A673 (cell line): Measurements from ENCODE around the gene ETV1. TPM values are rescaled to one million over a fixed set of nuclear protein-coding genes. Genes with fewer than 3 reads are reported as not detected.

ENCODE experiments used
- BruUV-seq: library from RNA; stranded (reverse); fragments of 400-500 nt; replicated peaks from 2 replicates; lab custom pipeline; 2021; lab: Mats Ljungman, UMichigan
- CTCF ChIA-PET: fragments of 300-600 bp; sonication (Branson Sonifier 250); formaldehyde crosslinking; loops from one replicate; lab custom pipeline; 2022; ENCODE audit warnings: antibody characterized with exemption; lab: Charles Lee
- POLR2A ChIA-PET: fragments of 300-600 bp; sonication (Branson Sonifier 250); formaldehyde crosslinking; loops from one replicate; lab custom pipeline; 2022; ENCODE audit warnings: antibody characterized with exemption; ENCODE audit not compliant: low non-redundant PET; lab: Charles Lee
- DNase-seq: peaks from one replicate; pipeline ENCODE4 v3.0.0-alpha.2; 2015; ENCODE audit warnings: low spot score
- H3K27ac ChIP-seq: fragments of 200-600 bp; sonication (generic); 2 replicates; pipeline ENCODE4 v1.5.1; 2016; ENCODE audit warnings: mixed run types, low read depth, mild to moderate bottlenecking, mixed read lengths, antibody characterized with exemption, low read length; ENCODE audit not compliant: poor library complexity, severe bottlenecking
- H3K27me3 ChIP-seq: fragments of 200-600 bp; sonication (generic); replicated peaks from 2 replicates; pipeline ENCODE4 v1.6.1; 2017; ENCODE audit warnings: mixed run types, low read depth, mild to moderate bottlenecking, mixed read lengths, antibody characterized with exemption, low read length; ENCODE audit not compliant: insufficient read depth, poor library complexity
- H3K36me3 ChIP-seq: fragments of 200-600 bp; sonication (generic); 2 replicates; pipeline ENCODE4 v1.6.1; 2016; ENCODE audit warnings: mixed run types, mild to moderate bottlenecking, mixed read lengths, antibody characterized with exemption, low read length; ENCODE audit not compliant: insufficient read depth, poor library complexity, severe bottlenecking
- H3K4me1 ChIP-seq: fragments of 200-600 bp; sonication (generic); 2 replicates; pipeline ENCODE4 v1.6.1; 2017; ENCODE audit warnings: mixed run types, mild to moderate bottlenecking, mixed read lengths, antibody characterized with exemption, low read length; ENCODE audit not compliant: insufficient read depth, poor library complexity, severe bottlenecking
- H3K4me3 ChIP-seq: fragments of 200-600 bp; sonication (generic); 2 replicates; pipeline ENCODE4 v1.5.1; 2016; ENCODE audit warnings: low read depth, mixed run types, mild to moderate bottlenecking, mixed read lengths, low read length; ENCODE audit not compliant: poor library complexity, severe bottlenecking
- H3K9me3 ChIP-seq: fragments of 200-600 bp; sonication (generic); 2 replicates; pipeline ENCODE4 v1.6.1; 2016; ENCODE audit warnings: mixed run types, low read depth, mild to moderate bottlenecking, mixed read lengths, antibody characterized with exemption, low read length; ENCODE audit not compliant: poor library complexity, severe bottlenecking
- EZH2 ChIP-seq: fragments of 200-600 bp; sonication (generic); IDR thresholded peaks from 2 replicates; pipeline ENCODE4 v1.6.1; 2017; ENCODE audit warnings: borderline replicate concordance, low read depth, mild to moderate bottlenecking, mixed read lengths, antibody characterized with exemption, low read length; ENCODE audit not compliant: poor library complexity, severe bottlenecking
- intact Hi-C: fragments of 100-400 bp; cut with micrococcal nuclease; formaldehyde crosslinking; loops from one replicate; pipeline ENCODE4 v1.10.0; 2022; ENCODE audit not compliant: unreplicated experiment
- total RNA-seq: library from RNA; stranded (reverse); gene quantifications from 2 replicates; pipeline ENCODE4 v1.2.3, GENCODE V29; 2021
- TF ChIP-seq, protein P1 (sequence below): fragments of 300-800, 200-600 bp; sonication (generic); conservative IDR thresholded peaks from 2 replicates; pipeline ENCODE4 v1.5.1; 2017; ENCODE audit warnings: low read depth, mild to moderate bottlenecking, antibody characterized with exemption, low read length, moderate library complexity, mixed read lengths

The ETV1 gene
- total RNA-seq, 1 experiment from 2014 or later, result 84.1 TPM

DNA sequence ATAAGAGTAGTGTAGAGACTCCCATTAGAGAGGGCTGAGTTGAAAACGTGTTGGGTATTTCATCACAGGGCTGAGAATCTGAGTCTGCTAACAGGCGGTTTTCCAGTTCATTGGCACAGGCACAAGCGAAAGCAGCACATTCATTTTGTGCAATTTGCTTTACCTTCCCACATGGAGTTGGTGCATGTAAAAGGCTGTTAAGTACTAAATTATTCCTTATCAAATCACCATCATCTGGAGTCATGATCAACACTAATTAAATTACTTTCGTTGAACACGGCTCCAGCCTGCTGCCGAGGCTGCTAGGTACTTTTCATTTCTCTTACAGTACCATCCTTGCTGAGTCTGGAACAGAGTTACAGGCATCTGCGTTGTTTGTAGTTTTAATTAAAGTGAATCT lies 43.8 kb downstream of the ETV1 start:
- intact Hi-C loops, result no loop called here
- Histone ChIP-seq H3K27me3 (no peaks in the 10 kb centered on the region), H3K27ac (no peak overlapping the region), H3K4me1 (peaks cover 8% of the 10 kb centered on the region), H3K4me3 (peak overlapping the region; percentile 11), H3K9me3 (no peaks in the 10 kb centered on the region), H3K36me3 (no peaks in the 10 kb centered on the region)
- TF ChIP-seq, protein P1, sequence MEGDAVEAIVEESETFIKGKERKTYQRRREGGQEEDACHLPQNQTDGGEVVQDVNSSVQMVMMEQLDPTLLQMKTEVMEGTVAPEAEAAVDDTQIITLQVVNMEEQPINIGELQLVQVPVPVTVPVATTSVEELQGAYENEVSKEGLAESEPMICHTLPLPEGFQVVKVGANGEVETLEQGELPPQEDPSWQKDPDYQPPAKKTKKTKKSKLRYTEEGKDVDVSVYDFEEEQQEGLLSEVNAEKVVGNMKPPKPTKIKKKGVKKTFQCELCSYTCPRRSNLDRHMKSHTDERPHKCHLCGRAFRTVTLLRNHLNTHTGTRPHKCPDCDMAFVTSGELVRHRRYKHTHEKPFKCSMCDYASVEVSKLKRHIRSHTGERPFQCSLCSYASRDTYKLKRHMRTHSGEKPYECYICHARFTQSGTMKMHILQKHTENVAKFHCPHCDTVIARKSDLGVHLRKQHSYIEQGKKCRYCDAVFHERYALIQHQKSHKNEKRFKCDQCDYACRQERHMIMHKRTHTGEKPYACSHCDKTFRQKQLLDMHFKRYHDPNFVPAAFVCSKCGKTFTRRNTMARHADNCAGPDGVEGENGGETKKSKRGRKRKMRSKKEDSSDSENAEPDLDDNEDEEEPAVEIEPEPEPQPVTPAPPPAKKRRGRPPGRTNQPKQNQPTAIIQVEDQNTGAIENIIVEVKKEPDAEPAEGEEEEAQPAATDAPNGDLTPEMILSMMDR, result no peak
- TF ChIP-seq EZH2, result no peak
- no TSS peak for BruUV-seq
- CTCF ChIA-PET, result no interaction called here
- peak; percentile 40 for DNase-seq
- POLR2A ChIA-PET, result no interaction called here

DNA sequence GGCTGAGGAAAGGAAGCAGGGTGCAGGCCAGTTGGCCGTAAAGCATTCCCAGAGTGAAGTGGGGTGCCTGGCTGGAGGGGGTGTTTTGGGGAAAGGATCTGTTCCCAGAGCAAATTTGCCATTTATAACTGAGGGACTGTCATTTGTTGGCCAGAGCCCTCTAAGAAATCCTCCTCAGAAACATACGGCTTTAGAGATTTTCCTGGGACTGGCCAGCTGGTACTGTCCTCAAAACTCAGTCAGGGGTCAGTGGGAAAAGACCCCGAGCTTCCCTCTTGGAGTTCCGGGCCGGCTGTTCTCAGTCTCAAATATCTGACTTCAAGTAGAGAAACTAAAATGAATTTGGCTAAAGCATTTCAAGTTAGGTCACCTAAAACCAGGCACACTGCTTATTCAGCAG lies 55.9 kb downstream of the ETV1 start:
- Histone ChIP-seq H3K27ac (no peak overlapping the region), H3K27me3 (no peaks in the 10 kb centered on the region), H3K4me3 (no peak overlapping the region), H3K9me3 (no peaks in the 10 kb centered on the region), H3K4me1 (no peaks in the 10 kb centered on the region), H3K36me3 (peaks cover 26% of the 10 kb centered on the region)
- TF ChIP-seq EZH2, result no peak
- TF ChIP-seq, protein P1, result no peak
- no TSS peak for BruUV-seq
- no peak for DNase-seq
- intact Hi-C loops, result no loop called here
- ChIA-PET CTCF (no interaction called here), POLR2A (no interaction called here)

DNA sequence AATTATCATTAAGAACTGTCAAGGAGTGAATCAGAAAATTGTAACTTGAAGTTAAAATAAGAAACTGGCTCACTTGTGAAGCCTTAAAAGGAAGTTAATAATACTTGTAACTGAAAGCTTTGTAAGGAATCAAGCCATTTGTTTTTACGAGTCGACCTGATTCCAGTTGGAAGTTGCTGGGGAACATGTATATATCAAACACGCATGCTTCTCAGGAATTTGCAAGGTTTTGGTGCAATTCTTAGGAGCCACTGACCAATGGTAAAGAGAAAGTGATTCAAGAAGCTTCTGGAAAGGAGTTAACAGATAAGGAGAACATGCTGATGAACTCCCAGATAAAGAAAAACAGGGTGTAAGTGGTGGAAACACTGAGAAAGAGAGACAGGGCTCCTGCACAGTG lies 56.4 kb downstream of the ETV1 start:
- Histone ChIP-seq H3K27ac (no peak overlapping the region), H3K27me3 (no peaks in the 10 kb centered on the region), H3K36me3 (peaks cover 26% of the 10 kb centered on the region), H3K4me3 (no peak overlapping the region), H3K9me3 (no peaks in the 10 kb centered on the region), H3K4me1 (no peaks in the 10 kb centered on the region)
- no TSS peak for BruUV-seq
- TF ChIP-seq, protein P1, result no peak
- no peak for TF ChIP-seq EZH2
- POLR2A ChIA-PET, result no interaction called here
- no peak for DNase-seq
- intact Hi-C loops, result no loop called here
- CTCF ChIA-PET, result no interaction called here
